Astrocyte of the spinal cord (primary cell): Measurements from ENCODE around the gene ARHGEF10L.

Source experiments
- DNase-seq: peaks from one replicate; pipeline ENCODE4 v3.0.0; 2011; ENCODE audit warnings: low read depth, low spot score
- H3K4me3 ChIP-seq: 2 replicates; pipeline ENCODE4 v1.5.1; 2011; ENCODE audit warnings: low read depth, mild to moderate bottlenecking, low read length, moderate library complexity
- in situ Hi-C: cut with HindIII; loops from 2 replicates; pipeline ENCODE4 v1.10.0; 2017; ENCODE audit warnings: low sequenced_read_pairs
- TF ChIP-seq, protein P1 (sequence below): IDR thresholded peaks from 2 replicates; pipeline ENCODE4 v1.5.1; 2012; ENCODE audit warnings: low read depth, mild to moderate bottlenecking, low read length, inconsistent platforms

Gene ARHGEF10L

GRCh38 chr1:17531343-17531681 lies 8.2 kb upstream of the ARHGEF10L start:
- TF ChIP-seq, protein P1, sequence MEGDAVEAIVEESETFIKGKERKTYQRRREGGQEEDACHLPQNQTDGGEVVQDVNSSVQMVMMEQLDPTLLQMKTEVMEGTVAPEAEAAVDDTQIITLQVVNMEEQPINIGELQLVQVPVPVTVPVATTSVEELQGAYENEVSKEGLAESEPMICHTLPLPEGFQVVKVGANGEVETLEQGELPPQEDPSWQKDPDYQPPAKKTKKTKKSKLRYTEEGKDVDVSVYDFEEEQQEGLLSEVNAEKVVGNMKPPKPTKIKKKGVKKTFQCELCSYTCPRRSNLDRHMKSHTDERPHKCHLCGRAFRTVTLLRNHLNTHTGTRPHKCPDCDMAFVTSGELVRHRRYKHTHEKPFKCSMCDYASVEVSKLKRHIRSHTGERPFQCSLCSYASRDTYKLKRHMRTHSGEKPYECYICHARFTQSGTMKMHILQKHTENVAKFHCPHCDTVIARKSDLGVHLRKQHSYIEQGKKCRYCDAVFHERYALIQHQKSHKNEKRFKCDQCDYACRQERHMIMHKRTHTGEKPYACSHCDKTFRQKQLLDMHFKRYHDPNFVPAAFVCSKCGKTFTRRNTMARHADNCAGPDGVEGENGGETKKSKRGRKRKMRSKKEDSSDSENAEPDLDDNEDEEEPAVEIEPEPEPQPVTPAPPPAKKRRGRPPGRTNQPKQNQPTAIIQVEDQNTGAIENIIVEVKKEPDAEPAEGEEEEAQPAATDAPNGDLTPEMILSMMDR: no peak
- DNase-seq: no peak
- H3K4me3 ChIP-seq: no peak overlapping the region
- in situ Hi-C loops: no loop called here

DNA sequence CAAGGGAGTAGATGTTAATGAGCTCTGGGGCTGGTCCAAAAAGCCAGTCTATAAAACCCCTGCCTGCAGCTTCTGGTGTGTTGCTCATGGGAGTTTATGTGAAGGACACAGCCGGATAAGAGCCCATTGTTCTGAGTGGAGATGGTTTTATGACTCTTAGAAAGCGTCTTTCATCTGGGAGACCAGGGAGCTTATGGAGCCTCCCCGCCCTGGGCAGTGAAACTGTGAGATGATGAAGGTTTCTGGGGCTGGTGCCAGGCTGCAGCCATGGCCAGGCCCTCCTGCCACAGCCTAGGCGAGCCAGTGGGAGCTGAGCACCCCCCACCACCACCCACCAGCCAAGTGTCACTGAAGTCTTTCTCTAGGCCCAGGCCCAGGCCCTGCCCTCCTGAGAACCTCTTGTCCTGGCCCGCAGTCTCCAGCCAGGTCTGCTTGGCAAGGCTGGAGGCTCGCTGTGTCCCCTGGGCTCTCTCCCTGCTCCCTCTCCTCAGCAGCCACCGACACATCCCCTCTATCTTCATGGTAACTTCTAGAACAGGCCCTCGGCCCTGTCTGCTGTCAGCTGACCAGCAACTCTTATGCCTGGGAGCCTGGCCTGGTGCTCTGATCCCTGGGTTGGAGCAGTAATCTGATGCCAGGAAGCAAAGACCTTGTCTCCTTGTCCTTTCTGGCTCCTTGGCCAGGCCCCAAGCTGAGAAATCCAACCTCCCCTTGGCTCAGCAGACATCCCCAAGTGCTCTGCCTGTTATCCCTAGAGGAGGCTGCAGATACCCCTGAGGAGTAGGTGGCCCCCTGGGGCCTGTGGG lies 7.6 kb upstream of the ARHGEF10L start:
- DNase-seq: peak; percentile 29
- in situ Hi-C loops: no loop called here
- H3K4me3 ChIP-seq: no peak overlapping the region
- TF ChIP-seq, protein P1: no peak

- TF ChIP-seq, protein P1: no peak
- H3K4me3 ChIP-seq: no peak overlapping the region
- in situ Hi-C loops: no loop called here
- DNase-seq: no peak
These were observed 6.3 kb upstream of the ARHGEF10L start for GRCh38 chr1:17533201-17533600.

DNA sequence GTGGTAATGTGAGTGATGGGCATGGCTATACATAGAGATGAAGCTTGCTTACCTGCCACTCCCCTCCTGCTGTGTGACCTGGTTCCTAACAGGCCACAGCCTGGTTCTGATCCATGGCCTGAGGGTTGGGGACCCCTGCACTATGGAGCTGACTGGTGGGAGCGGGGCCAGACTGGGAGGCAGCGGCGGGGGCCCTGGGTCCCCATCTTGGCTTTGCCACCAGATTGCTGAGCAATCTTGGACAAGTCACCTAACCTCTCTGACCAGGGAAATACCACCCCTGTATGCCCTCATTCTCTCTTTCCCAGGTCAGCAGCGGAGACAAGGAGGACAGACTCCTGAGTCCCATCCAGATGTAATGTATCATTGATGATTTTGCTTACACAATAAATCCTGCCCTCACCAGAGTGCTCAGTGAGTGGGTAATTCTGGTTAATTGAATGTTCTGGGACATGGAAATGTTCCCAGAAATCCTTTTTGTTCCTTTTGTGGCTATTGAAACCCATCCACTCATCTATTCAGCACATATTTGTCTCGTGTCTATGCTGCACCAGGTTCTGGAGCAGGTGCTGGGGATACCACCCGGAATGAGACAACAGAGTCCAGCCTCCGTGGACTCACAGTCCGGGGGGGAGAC lies 4.1 kb upstream of the ARHGEF10L start:
- TF ChIP-seq, protein P1: no peak
- H3K4me3 ChIP-seq: no peak overlapping the region
- DNase-seq: no peak
- in situ Hi-C loops: no loop called here

GRCh38 chr1:17538010-17538409 lies 1.5 kb upstream of the ARHGEF10L start:
- TF ChIP-seq, protein P1: no peak
- DNase-seq: no peak
- in situ Hi-C loops: no loop called here
- H3K4me3 ChIP-seq: no peak overlapping the region

DNA sequence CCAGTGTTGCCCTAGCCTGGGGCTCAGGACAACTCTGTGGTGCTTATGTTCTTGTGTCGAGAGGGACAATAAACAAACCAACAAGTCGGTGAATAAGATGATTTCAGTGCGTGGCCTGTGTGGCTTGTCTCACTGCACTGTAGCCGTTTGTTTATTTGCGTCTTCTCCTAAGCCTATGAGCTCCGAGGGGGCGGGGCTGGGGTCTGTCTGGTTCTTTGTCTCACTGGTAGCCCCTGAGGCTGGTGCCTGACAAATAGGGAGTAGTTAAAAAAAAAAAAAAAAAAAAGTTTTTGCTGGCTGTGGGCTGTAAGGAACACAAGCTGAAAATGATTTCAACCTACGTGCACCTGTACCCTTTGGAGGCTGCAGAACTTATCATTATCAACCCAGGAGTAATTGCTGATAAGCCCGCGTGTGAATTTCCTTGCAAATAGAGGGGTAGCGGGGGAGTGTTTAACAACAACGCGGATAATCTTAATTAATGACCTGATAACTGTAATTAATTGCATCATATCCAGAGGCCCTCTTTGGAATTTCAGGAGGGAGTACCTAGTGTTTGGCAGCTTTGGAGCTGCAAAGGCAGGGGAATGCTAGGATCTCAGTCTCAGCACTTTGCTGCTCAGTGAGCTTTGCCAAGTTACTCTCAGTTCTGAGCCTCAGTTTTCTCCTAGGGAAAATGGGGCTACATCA lies 925 bp upstream of the ARHGEF10L start:
- no peak overlapping the region for H3K4me3 ChIP-seq
- in situ Hi-C loops: no loop called here
- no peak for DNase-seq
- TF ChIP-seq, protein P1: no peak
